Measurements from ENCODE around the gene ATP1B4. TPM values are rescaled to one million over a fixed set of nuclear protein-coding genes. Genes with fewer than 3 reads are reported as not detected.
"Not testable (repeated sequence)": the region's sequence is repeated elsewhere in the genome, so short reads cannot be mapped to it uniquely, and the experiment has no call there.

The ATP1B4 gene
- total RNA-seq, 3 donors from 2014 or later: not detected

DNA sequence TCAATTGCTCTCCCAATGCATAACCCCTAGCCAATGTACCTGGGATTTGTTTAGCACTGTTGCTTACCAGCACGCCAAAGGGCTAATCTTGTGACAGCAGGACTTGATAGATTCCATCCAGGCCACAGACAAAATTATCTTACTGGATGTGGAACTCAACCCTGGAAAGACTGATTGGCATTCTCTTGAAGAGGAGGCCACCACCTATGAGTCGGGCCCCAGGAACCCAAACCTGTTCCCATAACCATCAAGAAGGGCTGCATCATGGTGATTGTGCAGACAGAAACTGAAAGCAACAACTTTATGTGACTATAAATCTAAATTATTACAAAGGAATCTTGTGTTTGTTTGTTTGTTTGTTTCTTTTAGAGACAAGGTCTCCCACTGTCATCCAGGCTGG, 30.8 kb upstream of the ATP1B4 start:
- intact Hi-C loops (cut with DNase I, micrococcal nuclease): no loop called here
- Histone ChIP-seq H3K36me3 (ENCODE audit: low read depth) (no peaks in the 10 kb centered on the region), H3K4me3 (no peak overlapping the region), H3K9me3 (no peaks in the 10 kb centered on the region), H3K4me1 (ENCODE audit: low read depth) (no peaks in the 10 kb centered on the region)
- TF ChIP-seq, protein P1, sequence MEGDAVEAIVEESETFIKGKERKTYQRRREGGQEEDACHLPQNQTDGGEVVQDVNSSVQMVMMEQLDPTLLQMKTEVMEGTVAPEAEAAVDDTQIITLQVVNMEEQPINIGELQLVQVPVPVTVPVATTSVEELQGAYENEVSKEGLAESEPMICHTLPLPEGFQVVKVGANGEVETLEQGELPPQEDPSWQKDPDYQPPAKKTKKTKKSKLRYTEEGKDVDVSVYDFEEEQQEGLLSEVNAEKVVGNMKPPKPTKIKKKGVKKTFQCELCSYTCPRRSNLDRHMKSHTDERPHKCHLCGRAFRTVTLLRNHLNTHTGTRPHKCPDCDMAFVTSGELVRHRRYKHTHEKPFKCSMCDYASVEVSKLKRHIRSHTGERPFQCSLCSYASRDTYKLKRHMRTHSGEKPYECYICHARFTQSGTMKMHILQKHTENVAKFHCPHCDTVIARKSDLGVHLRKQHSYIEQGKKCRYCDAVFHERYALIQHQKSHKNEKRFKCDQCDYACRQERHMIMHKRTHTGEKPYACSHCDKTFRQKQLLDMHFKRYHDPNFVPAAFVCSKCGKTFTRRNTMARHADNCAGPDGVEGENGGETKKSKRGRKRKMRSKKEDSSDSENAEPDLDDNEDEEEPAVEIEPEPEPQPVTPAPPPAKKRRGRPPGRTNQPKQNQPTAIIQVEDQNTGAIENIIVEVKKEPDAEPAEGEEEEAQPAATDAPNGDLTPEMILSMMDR (IDR thresholded peaks at IDR 0.05): no peak
- no peak for ATAC-seq
- DNase-seq: no peak

DNA sequence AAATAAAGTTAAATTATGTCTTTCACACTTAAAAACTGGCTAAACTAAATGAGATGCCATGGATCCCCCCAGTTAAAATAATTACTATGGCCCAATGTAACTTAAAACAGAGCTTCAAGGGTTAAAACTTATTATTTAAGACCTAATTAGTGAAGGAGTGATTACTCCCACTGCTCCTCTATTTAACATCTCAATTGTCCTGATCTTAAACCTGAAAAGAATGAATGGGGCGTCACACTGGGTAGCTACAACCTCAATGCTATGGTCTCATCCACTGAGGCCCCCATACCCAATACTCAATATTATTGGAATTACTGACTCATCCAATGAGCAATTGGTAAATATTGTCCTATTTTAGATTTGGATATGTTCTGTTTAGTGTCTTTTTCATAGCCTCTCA, 29.5 kb upstream of the ATP1B4 start:
- H3K4me3 ChIP-seq: no peak overlapping the region
- no peaks in the 10 kb centered on the region for H3K36me3 ChIP-seq (ENCODE audit: low read depth)
- no peak for ATAC-seq
- intact Hi-C loops (cut with DNase I, micrococcal nuclease): no loop called here
- H3K4me1 ChIP-seq (ENCODE audit: low read depth): no peaks in the 10 kb centered on the region
- H3K9me3 ChIP-seq: no peaks in the 10 kb centered on the region
- TF ChIP-seq, protein P1 (IDR thresholded peaks at IDR 0.05): no peak
- DNase-seq: no peak

DNA sequence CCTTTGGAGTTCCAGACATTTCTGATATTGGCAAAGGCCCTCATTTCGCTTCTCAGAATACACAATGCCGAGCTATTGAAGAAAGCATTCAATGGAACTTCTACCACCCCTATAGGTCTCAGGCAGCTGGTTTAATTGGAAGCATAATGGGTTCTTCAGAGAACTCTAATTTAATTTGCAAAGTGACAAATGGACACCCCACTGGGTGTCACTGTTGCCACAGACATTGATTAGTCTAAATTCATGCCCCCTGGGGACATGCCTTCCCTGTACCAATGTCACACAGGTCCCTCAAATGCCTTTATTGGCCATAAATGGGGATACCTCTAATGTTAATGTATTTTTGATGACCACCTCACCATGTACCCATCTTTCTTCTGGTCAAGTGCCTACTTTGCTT, 27.7 kb upstream of the ATP1B4 start:
- TF ChIP-seq, protein P1 (IDR thresholded peaks at IDR 0.05): no peak
- Histone ChIP-seq H3K9me3 (no peaks in the 10 kb centered on the region), H3K4me1 (ENCODE audit: low read depth) (no peaks in the 10 kb centered on the region), H3K4me3 (no peak overlapping the region), H3K36me3 (ENCODE audit: low read depth) (no peaks in the 10 kb centered on the region)
- DNase-seq: no peak
- intact Hi-C loops (cut with DNase I, micrococcal nuclease): no loop called here
- ATAC-seq: no peak

DNA sequence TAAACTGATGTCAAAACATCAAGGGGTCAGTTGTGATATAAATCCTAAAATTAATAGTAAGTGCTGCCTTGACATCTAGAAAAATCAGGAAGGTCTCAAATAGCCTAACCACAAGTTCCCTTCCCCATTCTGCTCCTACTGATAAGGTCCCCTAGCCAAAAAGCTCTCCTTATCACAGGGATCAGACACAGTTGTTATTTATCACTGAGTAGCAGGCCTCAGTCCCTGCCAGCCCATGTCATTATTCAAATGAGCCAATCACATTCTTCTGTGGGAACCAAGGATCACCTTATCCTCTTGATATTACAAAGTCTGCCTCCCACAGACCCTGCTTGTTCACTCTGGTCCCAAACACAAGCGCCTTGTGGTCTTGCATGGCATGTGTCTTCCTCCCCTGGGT, 27.3 kb upstream of the ATP1B4 start:
- ATAC-seq: no peak
- H3K4me1 ChIP-seq (ENCODE audit: low read depth): no peaks in the 10 kb centered on the region
- no peak overlapping the region for H3K4me3 ChIP-seq
- H3K36me3 ChIP-seq (ENCODE audit: low read depth): no peaks in the 10 kb centered on the region
- DNase-seq: no peak
- intact Hi-C loops (cut with DNase I, micrococcal nuclease): no loop called here
- no peaks in the 10 kb centered on the region for H3K9me3 ChIP-seq
- TF ChIP-seq, protein P1 (IDR thresholded peaks at IDR 0.05): no peak

DNA sequence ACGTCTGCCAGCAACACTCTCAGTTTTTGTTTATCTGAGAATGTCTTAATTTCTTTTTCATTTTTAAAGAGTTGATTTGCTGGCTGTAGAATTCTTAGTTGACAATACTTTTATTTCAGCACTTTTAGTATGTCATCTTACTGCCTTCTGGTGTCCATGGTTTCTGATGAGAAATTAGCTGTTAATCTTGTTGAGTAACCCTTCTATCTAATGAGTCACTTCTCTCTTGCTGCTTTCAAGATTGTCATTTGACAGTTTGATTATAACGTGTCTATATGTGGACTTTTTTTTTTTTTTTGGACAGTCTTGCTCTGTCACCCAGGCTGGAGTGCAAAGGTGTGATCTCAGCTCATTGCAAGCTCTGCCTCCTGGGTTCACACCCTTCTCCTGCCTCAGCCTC, 26.6 kb upstream of the ATP1B4 start:
- no peak for DNase-seq
- no peaks in the 10 kb centered on the region for H3K9me3 ChIP-seq
- no peaks in the 10 kb centered on the region for H3K4me1 ChIP-seq (ENCODE audit: low read depth)
- no peak overlapping the region for H3K4me3 ChIP-seq
- no peaks in the 10 kb centered on the region for H3K36me3 ChIP-seq (ENCODE audit: low read depth)
- TF ChIP-seq, protein P1 (IDR thresholded peaks at IDR 0.05): no peak
- intact Hi-C loops (cut with DNase I, micrococcal nuclease): no loop called here
- no peak for ATAC-seq

DNA sequence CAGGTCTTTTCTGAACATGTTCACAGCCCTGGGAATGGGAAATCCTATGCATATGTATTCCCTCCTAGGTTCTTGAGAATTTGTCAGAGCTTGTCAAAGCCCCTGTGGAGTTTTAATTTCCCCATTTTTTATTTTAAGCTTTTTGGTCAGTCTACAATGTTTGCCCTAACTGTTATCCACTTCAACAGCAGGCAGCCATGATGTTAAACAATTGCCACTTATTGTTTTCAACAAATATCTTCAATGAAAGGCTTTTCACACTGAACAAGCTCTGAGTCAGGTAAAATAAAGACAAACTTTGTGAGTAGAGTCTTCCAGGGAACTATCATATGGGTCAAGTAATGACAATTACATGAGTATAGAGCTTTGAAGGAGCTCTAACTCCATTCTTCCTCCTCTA, 25.0 kb upstream of the ATP1B4 start:
- H3K9me3 ChIP-seq: no peaks in the 10 kb centered on the region
- no peak overlapping the region for H3K4me3 ChIP-seq
- intact Hi-C loops (cut with DNase I, micrococcal nuclease): no loop called here
- H3K4me1 ChIP-seq (ENCODE audit: low read depth): no peaks in the 10 kb centered on the region
- H3K36me3 ChIP-seq (ENCODE audit: low read depth): no peaks in the 10 kb centered on the region
- DNase-seq (no peak), ATAC-seq (no peak)
- TF ChIP-seq, protein P1 (IDR thresholded peaks at IDR 0.05): no peak

DNA sequence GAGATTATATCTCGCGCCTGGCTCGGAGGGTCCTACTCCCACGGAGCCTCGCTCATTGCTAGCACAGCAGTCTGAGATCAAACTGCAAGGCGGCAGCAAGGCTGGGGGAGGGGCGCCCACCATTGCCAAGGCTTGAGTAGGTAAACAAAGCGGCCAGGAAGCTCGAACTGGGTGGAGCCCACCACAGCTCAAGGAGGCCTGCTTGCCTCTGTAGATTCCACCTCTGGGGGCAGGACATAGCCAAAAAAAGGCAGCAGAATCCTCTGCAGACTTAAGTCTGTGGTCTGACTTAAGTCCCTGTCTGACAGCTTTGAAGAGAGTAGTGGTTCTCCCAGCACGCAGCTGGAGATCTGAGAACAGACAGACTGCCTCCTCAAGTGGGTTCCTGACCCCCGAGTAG, 17.3 kb upstream of the ATP1B4 start:
- intact Hi-C loops (cut with DNase I, micrococcal nuclease); H3K4me1 ChIP-seq (ENCODE audit: low read depth); H3K36me3 ChIP-seq (ENCODE audit: low read depth); H3K9me3 ChIP-seq; ATAC-seq; H3K4me3 ChIP-seq; DNase-seq: not testable (repeated sequence)
